ENCODE measurements around the gene NR5A1. TPM values are rescaled to one million over a fixed set of nuclear protein-coding genes. Genes with fewer than 3 reads are reported as not detected.

NR5A1 gene
- total RNA-seq, 2 donors from 2014 or later = not detected

DNA sequence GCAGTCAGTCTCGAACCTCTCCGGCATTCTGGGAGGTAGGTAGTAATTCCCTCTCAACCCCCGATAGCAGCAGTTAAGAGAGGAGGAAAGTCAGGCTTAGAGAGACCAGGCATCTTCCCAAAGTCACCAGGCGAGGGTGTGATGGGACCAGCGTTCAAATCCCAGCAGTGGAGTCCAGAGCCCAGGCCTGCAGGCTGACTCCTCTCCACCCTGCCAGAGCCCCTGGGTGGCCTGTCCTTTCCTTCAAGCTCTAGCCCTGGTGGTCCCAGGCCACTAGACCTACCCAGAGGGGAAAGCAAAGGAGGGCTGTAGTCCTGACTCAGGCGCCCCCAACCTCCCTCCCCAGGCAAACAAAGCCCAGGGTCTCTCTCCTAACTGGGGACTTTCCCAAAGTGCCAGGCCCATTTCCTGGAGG, 4.2 kb upstream of the NR5A1 start:
- no peaks in the 10 kb centered on the region for H3K27me3 ChIP-seq
- no peak for DNase-seq (ENCODE audit: low spot score)
- no peak overlapping the region for H3K4me3 ChIP-seq
- H3K27ac ChIP-seq = no peak overlapping the region
- H3K9me3 ChIP-seq = no peaks in the 10 kb centered on the region
- peaks cover 0 to 17% of the 10 kb centered on the region in 2 donors for H3K4me1 ChIP-seq
- TF ChIP-seq, protein P1, sequence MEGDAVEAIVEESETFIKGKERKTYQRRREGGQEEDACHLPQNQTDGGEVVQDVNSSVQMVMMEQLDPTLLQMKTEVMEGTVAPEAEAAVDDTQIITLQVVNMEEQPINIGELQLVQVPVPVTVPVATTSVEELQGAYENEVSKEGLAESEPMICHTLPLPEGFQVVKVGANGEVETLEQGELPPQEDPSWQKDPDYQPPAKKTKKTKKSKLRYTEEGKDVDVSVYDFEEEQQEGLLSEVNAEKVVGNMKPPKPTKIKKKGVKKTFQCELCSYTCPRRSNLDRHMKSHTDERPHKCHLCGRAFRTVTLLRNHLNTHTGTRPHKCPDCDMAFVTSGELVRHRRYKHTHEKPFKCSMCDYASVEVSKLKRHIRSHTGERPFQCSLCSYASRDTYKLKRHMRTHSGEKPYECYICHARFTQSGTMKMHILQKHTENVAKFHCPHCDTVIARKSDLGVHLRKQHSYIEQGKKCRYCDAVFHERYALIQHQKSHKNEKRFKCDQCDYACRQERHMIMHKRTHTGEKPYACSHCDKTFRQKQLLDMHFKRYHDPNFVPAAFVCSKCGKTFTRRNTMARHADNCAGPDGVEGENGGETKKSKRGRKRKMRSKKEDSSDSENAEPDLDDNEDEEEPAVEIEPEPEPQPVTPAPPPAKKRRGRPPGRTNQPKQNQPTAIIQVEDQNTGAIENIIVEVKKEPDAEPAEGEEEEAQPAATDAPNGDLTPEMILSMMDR (IDR thresholded peaks at IDR 0.05) = no peak
- H3K36me3 ChIP-seq = no peaks in the 10 kb centered on the region

DNA sequence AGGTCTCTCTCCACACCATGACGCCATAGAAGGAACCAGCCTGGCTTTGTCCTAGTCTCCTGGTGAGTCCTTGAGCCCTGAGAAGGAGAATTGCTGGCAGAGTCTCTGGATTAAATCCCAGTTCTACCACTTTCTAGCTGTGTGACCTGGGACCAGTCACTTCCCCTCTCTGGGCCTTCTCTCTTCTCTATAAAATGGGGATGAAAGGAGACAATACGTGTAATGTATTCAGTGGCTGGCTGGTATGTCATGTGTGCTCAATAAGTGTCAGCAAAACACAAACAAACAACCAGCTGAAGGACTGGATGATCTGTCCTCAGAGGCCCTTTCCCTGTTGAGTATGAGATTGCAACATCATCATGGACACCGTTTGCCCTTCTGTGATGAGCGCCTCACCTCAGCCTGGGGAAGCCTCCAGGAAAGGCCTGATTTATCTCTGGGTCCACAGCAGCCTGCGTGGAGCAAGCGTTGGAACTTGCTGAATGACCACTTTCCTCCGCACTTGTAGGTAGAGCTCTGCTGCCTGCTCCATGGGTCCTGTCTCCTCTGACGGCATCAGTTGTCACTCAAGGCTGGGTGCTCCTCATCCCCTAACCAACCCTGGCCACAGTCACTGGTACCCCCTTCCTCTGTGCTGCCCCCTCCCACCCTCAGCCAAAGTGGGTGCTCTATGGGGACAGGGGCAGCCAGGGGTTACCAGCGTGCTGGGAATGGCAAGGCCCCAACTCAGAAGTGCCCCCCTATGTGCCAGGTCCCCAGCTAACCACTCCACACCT, 3.6 kb upstream of the NR5A1 start:
- Histone ChIP-seq H3K4me1 (peaks cover 0 to 17% of the 10 kb centered on the region in 2 donors), H3K27ac (no peak overlapping the region), H3K36me3 (no peaks in the 10 kb centered on the region), H3K9me3 (no peaks in the 10 kb centered on the region), H3K27me3 (no peaks in the 10 kb centered on the region), H3K4me3 (no peak overlapping the region)
- TF ChIP-seq, protein P1 (IDR thresholded peaks at IDR 0.05) = no peak
- no peak for DNase-seq (ENCODE audit: low spot score)

DNA sequence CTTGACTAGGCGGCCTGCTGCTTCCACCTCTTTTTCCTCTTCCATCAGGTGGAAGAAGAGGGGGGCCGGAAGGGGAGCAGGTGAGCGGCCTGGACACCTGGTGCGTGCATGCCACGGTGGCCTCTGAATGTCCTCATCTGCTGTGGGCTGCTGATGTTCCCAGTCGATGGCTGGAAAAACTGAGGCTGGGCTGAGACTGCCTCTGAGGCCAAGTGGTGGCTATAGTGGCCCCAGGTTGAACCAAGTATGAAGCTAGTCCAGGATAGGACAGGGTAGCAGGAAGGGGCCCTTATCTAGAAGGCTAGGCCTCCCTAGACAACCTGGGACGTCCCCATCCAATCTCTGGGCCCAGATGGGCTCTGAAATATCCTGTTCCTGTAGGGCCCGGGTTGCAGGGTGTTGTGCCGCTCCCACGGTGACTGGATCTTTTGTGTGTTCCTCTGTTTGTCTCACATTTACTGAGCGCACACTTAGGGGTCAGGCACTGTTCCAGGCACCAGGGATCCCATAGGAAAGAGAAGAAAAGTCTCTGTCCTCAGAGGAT, 753 bp upstream of the NR5A1 start:
- Histone ChIP-seq H3K9me3 (no peaks in the 10 kb centered on the region), H3K36me3 (no peaks in the 10 kb centered on the region), H3K27ac (no peak overlapping the region), H3K4me3 (no peak overlapping the region), H3K27me3 (peaks cover 11 to 24% of the 10 kb centered on the region in 2 donors), H3K4me1 (peaks cover 0 to 19% of the 10 kb centered on the region in 2 donors)
- no peak for DNase-seq (ENCODE audit: low spot score)
- TF ChIP-seq, protein P1 (IDR thresholded peaks at IDR 0.05) = no peak

DNA sequence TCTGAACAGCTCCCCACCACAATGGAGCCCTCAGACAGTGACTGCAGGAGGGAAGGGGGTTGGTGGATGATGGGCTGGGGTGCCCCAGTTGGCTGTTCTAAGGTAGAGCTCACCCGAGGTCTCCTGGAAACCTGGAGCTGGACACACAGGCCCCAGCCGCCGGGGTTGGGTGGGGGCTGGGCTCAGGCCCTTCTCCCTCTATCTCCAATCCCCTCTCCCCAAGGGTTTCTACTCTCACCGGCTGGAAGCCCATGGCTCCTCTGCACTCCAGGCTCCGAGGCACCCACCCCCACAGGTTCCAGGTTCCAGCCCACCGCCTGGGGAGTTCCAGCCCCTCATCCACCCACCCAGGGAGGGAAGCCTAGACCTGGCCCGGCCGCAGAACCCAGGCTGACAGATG, 766 bp downstream of the NR5A1 start:
- Histone ChIP-seq H3K9me3 (no peaks in the 10 kb centered on the region), H3K36me3 (no peaks in the 10 kb centered on the region), H3K4me3 (no peak overlapping the region), H3K27me3 (peaks cover 15 to 31% of the 10 kb centered on the region in 2 donors), H3K4me1 (peaks cover 0 to 18% of the 10 kb centered on the region in 2 donors), H3K27ac (no peak overlapping the region)
- TF ChIP-seq, protein P1 (IDR thresholded peaks at IDR 0.05) = no peak
- DNase-seq (ENCODE audit: low spot score) = no peak

DNA sequence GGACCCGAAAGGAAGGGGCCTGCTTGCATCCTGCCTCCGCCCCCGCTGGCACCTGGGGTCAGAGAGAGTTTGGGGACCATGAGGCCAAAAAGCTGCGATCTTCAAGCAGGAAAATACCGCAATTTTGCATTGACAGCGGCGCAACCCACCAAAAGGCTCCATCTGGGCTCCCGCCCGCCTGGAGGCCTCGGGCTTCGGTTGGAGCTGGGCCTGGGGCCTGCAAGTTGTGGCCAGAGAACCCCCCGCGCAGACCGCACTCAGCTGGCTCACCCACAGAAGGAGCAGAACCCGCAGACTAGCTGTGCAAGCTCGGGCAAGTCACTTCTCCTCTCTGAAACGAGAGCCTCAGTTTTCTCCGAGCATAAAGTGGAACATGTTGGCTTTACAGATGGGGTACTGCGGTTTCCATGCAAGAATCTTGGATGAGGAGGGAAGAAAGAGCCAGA, 1.3 kb downstream of the NR5A1 start:
- no peaks in the 10 kb centered on the region for H3K36me3 ChIP-seq
- H3K4me1 ChIP-seq = peaks cover 0 to 18% of the 10 kb centered on the region in 2 donors
- DNase-seq (ENCODE audit: low spot score) = no peak
- H3K4me3 ChIP-seq = no peak overlapping the region
- no peaks in the 10 kb centered on the region for H3K9me3 ChIP-seq
- TF ChIP-seq, protein P1 (IDR thresholded peaks at IDR 0.05) = no peak
- H3K27me3 ChIP-seq = peaks cover 15 to 31% of the 10 kb centered on the region in 2 donors
- H3K27ac ChIP-seq = no peak overlapping the region
